Adrenal gland (tissue), 12 donors: ENCODE results near the gene PDS5B. TPM values are rescaled to one million over a fixed set of nuclear protein-coding genes. Genes with fewer than 3 reads are reported as not detected.
"Not testable (repeated sequence)": the region's sequence is repeated elsewhere in the genome, so short reads cannot be mapped to it uniquely, and the experiment has no call there.

ENCODE experiments used
- DNase-seq, 7 donors: peaks; one replicate each; pipeline ENCODE4 v3.0.0-alpha.2; 2019 to 2020
- H3K27ac ChIP-seq, 5 donors: fragments of 200-600 bp; sonication (generic) in 4 of 5; 1 replicate in 3 of 5; 2 replicates in 2 of 5; pipeline versions ENCODE4 v1.5.1 to v1.8.0; 2016 to 2020; ENCODE audit warnings: mild to moderate bottlenecking in 1 of 5
- H3K27me3 ChIP-seq: fragments of 200-600 bp; 2 replicates; pipeline ENCODE4 v1.8.0; 2021
- H3K36me3 ChIP-seq, 2 donors: fragments of 200-600 bp; replicated peaks in 1 of 2; 1 replicate in 1 of 2; 2 replicates in 1 of 2; pipeline versions ENCODE4 v1.5.1 to v1.8.0; 2018 to 2022
- H3K4me1 ChIP-seq, 2 donors: fragments of 200-600 bp; replicated peaks in 1 of 2; 1 replicate in 1 of 2; 2 replicates in 1 of 2; pipeline versions ENCODE4 v1.5.1 to v1.8.0; 2018 to 2021
- H3K4me3 ChIP-seq, 4 donors: fragments of 200-600 bp; sonication (generic) in 3 of 4; one replicate each; pipeline ENCODE4 v1.5.1; 2016 to 2018
- H3K9me3 ChIP-seq, 3 donors: fragments of 200-600 bp; sonication (generic) in 1 of 3; replicated peaks in 1 of 3; 1 replicate in 2 of 3; 2 replicates in 1 of 3; pipeline versions ENCODE4 v1.5.1 to v1.8.0; 2016 to 2021
- POLR2A ChIP-seq, 2 donors: fragments of 450-650 bp; IDR thresholded peaks; one replicate each; pipeline ENCODE4 v1.6.1; 2017; ENCODE audit warnings: antibody characterized with exemption in 2 of 2, mild to moderate bottlenecking in 2 of 2, moderate library complexity in 1 of 2
- WGBS, 4 donors: extraction: QIAGEN DNeasy Blood & Tissue Kit in 2 of 4; methylation state at CpG; one replicate each; pipeline versions ENCODE4 v1.1.5 to v1.1.7; 2013 to 2017; 5-methylcytosine and 5-hydroxymethylcytosine counted together
- intact Hi-C, 2 donors: fragments of 100-400 bp; cut with DNase I; formaldehyde crosslinking; loops; one replicate each; pipeline versions ENCODE4 v1.14.1 to v1.15.0; 2022 to 2023
- polyA plus RNA-seq, 3 donors: library from polyadenylated mRNA; stranded (reverse); fragments of 200-250 nt in 2 of 3; fragments of 350-450 nt in 1 of 3; fragmentation: Illumina TruSeq in 1 of 3; extraction: RNeasy Lipid Tissue Mini Kit (QIAGEN cat#74804) in 1 of 3; gene quantifications; one replicate each; pipeline ENCODE4 v1.2.3, GENCODE V29; 2013 to 2014
- small RNA-seq, 2 donors: library from RNA; depleted of rRNA; stranded (forward); fragments of <200 nt; gene quantifications; one replicate each; pipeline ENCODE3, GENCODE V24; 2016
- total RNA-seq, 9 donors: library from RNA; depleted of rRNA in 4 of 9; stranded (reverse); fragments of >200 nt in 4 of 9; fragments of 120-200 nt in 1 of 9; fragmentation: NEBNext Ultra II Directional in 1 of 9; extraction: Animal tissue kit (Norgen Biotek cat#: 25700) in 1 of 9; gene quantifications; one replicate each; pipeline versions ENCODE4 v1.1.0 to v1.2.4, GENCODE V29; 2013 to 2023
- TF ChIP-seq, protein P1 (sequence below), 6 experiments: fragments of 450-650 bp in 4 of 6; fragments of 200-600 bp in 2 of 6; sonication (generic) in 1 of 6; IDR thresholded peaks; 1 replicate in 5 of 6; 2 replicates in 1 of 6; pipeline versions ENCODE4 v1.5.1 to v1.8.0; 2016 to 2021; ENCODE audit warnings: antibody characterized with exemption in 6 of 6, mild to moderate bottlenecking in 2 of 6, moderate library complexity in 1 of 6
- donor health status: healthy with polysubstance abuse.
- donor health status: Bipolar disorder and iron deficiency.
- donor health status: DM: yes; HTN: yes; CAD: no.
- donor health status: DM: no; HTN: no; CAD: no.
- donor health status: DM: no; HTN: no; CAD: no.
- donor health status: DM: yes; HTN: yes; CAD: no.

PDS5B gene
- total and polyA plus RNA-seq, 12 donors = 3.9 to 59.4 (median 30.2) TPM

DNA sequence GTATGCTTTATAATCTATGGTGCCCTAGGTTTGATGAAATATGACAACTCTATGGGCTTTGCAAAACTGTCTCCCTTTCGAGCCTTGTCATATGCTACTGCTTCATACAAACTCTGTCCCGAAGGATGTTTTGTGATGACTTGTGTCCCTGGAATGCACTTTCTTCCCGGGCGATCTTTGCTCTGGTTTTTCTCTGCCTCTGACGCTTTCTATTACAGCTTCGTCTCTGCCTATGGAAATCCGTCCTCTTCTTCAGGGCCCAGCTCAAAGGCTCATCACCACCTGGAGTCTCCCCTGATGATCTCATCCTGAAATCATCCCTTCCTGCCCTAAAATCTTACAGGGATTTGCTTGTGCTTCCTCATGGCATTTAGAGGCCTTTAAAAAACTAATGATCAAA lies 238.4 kb downstream of the PDS5B start:
- H3K36me3 ChIP-seq = no peaks in the 10 kb centered on the region
- 65 to 73% (median 69%) methylated on average over 7 of the region's 7 CpGs for WGBS, 4 donors
- peak overlapping the region in 2 of 5 donors; percentile 13 to 34 for H3K27ac ChIP-seq
- no peaks in the 10 kb centered on the region for H3K27me3 ChIP-seq
- H3K9me3 ChIP-seq = no peaks in the 10 kb centered on the region
- TF ChIP-seq, protein P1, sequence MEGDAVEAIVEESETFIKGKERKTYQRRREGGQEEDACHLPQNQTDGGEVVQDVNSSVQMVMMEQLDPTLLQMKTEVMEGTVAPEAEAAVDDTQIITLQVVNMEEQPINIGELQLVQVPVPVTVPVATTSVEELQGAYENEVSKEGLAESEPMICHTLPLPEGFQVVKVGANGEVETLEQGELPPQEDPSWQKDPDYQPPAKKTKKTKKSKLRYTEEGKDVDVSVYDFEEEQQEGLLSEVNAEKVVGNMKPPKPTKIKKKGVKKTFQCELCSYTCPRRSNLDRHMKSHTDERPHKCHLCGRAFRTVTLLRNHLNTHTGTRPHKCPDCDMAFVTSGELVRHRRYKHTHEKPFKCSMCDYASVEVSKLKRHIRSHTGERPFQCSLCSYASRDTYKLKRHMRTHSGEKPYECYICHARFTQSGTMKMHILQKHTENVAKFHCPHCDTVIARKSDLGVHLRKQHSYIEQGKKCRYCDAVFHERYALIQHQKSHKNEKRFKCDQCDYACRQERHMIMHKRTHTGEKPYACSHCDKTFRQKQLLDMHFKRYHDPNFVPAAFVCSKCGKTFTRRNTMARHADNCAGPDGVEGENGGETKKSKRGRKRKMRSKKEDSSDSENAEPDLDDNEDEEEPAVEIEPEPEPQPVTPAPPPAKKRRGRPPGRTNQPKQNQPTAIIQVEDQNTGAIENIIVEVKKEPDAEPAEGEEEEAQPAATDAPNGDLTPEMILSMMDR (IDR thresholded peaks at IDR 0.05) = no peak
- TF ChIP-seq POLR2A (IDR thresholded peaks at IDR 0.05) = no peak
- intact Hi-C loops = no loop called here
- no peaks in the 10 kb centered on the region for H3K4me1 ChIP-seq
- no peak overlapping the region for H3K4me3 ChIP-seq
- DNase-seq = peak in 2 of 7 donors; percentile 7 to 57

DNA sequence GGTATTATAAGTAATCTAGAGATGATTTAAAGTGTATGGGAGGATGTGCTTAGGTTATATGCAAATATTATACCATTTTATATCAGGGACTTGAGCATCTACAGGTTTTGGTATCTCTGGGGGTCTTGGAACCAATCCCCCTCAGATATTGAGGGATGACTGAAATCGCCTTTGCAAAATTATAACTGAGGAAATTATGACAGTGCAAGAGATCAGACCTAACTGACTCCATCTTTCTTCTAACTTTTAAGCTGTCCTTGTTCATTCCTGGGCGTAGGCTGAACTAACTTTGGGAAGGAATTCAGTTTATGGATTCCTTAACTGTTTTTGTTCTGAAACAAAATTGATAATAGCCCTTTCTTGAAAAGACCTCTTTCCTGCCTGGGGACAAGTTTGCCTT lies 239.2 kb downstream of the PDS5B start:
- WGBS, 4 donors = 82 to 87% (median 85%) methylated on average over 2 of the region's 2 CpGs
- no peaks in the 10 kb centered on the region for H3K4me1 ChIP-seq
- no peaks in the 10 kb centered on the region for H3K27me3 ChIP-seq
- intact Hi-C loops = no loop called here
- no peak overlapping the region for H3K4me3 ChIP-seq
- no peak for DNase-seq
- H3K36me3 ChIP-seq = no peaks in the 10 kb centered on the region
- H3K9me3 ChIP-seq = no peaks in the 10 kb centered on the region
- TF ChIP-seq, protein P1 (IDR thresholded peaks at IDR 0.05) = no peak
- no peak for TF ChIP-seq POLR2A (IDR thresholded peaks at IDR 0.05)
- peak overlapping the region in 1 of 5 donors; percentile 16 for H3K27ac ChIP-seq

DNA sequence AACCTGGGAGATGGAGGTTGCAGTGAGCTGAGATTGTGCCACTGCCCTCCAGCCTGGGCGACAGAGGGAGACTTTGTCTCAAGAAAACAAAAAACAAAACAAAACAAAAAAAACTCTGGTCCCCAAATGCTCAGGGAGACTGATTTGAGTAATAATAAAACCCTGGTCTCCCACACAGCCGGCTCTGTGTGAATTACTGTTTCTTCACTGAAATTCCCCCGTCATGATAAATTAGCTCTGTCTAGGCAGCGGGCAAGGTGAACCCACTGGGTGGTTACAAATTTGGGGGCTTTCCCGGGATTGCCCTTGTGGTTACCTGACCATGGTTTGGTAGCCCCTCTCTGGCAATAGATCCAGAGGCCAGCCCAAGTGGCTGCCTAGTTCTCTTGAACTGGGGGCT lies 240.1 kb downstream of the PDS5B start:
- H3K9me3 ChIP-seq, H3K36me3 ChIP-seq, H3K4me3 ChIP-seq, H3K27ac ChIP-seq, DNase-seq, H3K4me1 ChIP-seq, H3K27me3 ChIP-seq, intact Hi-C loops: not testable (repeated sequence)
- 77 to 95% (median 92%) methylated on average over 4 to 5 of the region's 5 CpGs for WGBS, 4 donors

Small RNAs within 50 kb of the gene (small RNA-seq; reads per million reads assigned to genes)
- 0 reads per million in 2 donors for gene RNY1P4

Other genes starting within 250 kb of the PDS5B start
- gene N4BP2L1, start 158.3 kb upstream of the PDS5B start, total RNA-seq = 10 to 100 TPM in 5 of 9 donors, 1 to 10 TPM in 4; 6.7 to 23.5 (median 10.5) TPM
- gene N4BP2L1, start 158.3 kb upstream of the PDS5B start, polyA plus RNA-seq = 10 to 100 TPM in 2 of 3 donors, 1 to 10 TPM in 1; 9.4 to 22.0 (median 16.5) TPM
- gene N4BP2L2, start 47.7 kb upstream of the PDS5B start, total RNA-seq = 100 to 1,000 TPM in 6 of 9 donors, 10 to 100 TPM in 3; 34.1 to 321 (median 124) TPM
- gene N4BP2L2, start 47.7 kb upstream of the PDS5B start, polyA plus RNA-seq = 100 to 1,000 TPM in 2 of 3 donors, 10 to 100 TPM in 1; 82.4 to 152 (median 109) TPM